Loucy (cell line): Measurements from ENCODE around the gene TAGLN2.

Experiments
- CTCF ChIP-seq: fragments of 200-600 bp; sonication (generic); conservative IDR thresholded peaks from 2 replicates; pipeline ENCODE4 v1.5.1; 2014; ENCODE audit warnings: mild to moderate bottlenecking, antibody characterized with exemption, low read length
- EZH2phosphoT487 ChIP-seq: fragments of 200-600 bp; IDR thresholded peaks from 2 replicates; pipeline ENCODE4 v1.6.1; 2018; ENCODE audit warnings: antibody characterized with exemption, mild to moderate bottlenecking, moderate library complexity, borderline replicate concordance

- TF ChIP-seq CTCF (no peak), EZH2phosphoT487 (no peak)
Observed at GRCh38 chr1:159932296-159933285, 7.3 kb upstream of the TAGLN2 start.
